Omental fat pad (tissue), 4 donors: ENCODE data around the gene OPCML. TPM values are rescaled to one million over a fixed set of nuclear protein-coding genes. Genes with fewer than 3 reads are reported as not detected.

ENCODE experiments used
- ATAC-seq: fragments of 150-250 bp; one replicate; pipeline ENCODE4 v1.9.1; 2016; ENCODE audit warnings: mild to moderate bottlenecking, moderate library complexity; ENCODE audit not compliant: low FRiP score
- DNase-seq: peaks from one replicate; pipeline ENCODE4 v3.0.0-alpha.2; 2019; ENCODE audit warnings: low spot score
- total RNA-seq, 4 donors: library from RNA; depleted of rRNA; stranded (reverse); fragments of >200 nt; gene quantifications; one replicate each; pipeline ENCODE4 v1.1.0, GENCODE V29; 2016
- TF ChIP-seq, protein P1 (sequence below), 3 donors: fragments of 450-650 bp; IDR thresholded peaks; one replicate each; pipeline ENCODE4 v1.5.1; 2016 to 2017; ENCODE audit warnings: antibody characterized with exemption in 3 of 3, mild to moderate bottlenecking in 3 of 3, moderate library complexity in 2 of 3

Gene OPCML
- total RNA-seq, 4 donors from 2014 or later: 0.32 TPM; not detected in 3

DNA sequence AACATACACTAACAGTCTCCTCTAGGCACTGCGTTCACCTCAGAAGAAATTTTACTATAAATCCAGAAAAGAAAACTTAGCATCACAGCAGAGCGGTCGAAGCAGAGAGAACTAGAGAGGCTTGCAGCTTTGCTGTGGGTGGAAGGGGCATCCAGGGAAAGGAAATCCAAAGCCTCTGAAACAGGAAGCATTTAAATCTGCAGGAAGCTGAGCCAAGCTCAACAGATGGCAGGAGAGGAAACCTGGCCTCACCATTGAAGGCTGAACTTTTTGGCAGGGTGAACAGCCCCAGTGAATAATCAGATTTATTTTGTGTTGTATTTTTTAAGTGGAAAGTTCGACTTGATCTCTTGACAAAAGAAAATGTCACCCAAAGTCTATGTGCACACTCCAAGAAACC lies 858.1 kb downstream of the OPCML start:
- ATAC-seq (no peak), DNase-seq (no peak)
- TF ChIP-seq, protein P1, sequence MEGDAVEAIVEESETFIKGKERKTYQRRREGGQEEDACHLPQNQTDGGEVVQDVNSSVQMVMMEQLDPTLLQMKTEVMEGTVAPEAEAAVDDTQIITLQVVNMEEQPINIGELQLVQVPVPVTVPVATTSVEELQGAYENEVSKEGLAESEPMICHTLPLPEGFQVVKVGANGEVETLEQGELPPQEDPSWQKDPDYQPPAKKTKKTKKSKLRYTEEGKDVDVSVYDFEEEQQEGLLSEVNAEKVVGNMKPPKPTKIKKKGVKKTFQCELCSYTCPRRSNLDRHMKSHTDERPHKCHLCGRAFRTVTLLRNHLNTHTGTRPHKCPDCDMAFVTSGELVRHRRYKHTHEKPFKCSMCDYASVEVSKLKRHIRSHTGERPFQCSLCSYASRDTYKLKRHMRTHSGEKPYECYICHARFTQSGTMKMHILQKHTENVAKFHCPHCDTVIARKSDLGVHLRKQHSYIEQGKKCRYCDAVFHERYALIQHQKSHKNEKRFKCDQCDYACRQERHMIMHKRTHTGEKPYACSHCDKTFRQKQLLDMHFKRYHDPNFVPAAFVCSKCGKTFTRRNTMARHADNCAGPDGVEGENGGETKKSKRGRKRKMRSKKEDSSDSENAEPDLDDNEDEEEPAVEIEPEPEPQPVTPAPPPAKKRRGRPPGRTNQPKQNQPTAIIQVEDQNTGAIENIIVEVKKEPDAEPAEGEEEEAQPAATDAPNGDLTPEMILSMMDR (IDR thresholded peaks at IDR 0.05): no peak

DNA sequence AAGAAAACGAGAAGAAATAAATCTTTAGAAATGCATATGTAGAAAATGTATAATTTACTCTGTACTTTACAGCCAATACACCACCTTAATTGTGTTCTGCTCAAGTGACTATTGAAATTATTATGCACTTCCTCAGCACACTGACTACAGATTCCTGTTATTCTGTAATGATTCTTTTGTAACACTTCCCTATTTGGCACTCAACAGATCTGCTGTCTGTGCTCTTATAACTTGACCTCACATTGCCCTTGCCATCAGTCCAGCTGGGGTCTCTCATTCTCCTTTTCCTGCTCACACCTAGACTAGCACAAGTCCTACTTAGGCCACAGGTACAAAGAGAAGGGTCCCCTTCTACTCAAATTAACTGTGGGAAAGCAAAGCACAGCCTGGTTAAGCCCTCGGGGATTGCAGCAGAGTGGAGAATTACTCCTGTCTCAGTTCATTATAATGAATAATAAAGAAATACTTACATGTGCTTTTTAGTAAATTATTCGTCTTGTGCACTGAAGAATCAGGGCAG lies 860.4 kb downstream of the OPCML start:
- TF ChIP-seq, protein P1 (IDR thresholded peaks at IDR 0.05): no peak
- ATAC-seq (no peak), DNase-seq (no peak)

DNA sequence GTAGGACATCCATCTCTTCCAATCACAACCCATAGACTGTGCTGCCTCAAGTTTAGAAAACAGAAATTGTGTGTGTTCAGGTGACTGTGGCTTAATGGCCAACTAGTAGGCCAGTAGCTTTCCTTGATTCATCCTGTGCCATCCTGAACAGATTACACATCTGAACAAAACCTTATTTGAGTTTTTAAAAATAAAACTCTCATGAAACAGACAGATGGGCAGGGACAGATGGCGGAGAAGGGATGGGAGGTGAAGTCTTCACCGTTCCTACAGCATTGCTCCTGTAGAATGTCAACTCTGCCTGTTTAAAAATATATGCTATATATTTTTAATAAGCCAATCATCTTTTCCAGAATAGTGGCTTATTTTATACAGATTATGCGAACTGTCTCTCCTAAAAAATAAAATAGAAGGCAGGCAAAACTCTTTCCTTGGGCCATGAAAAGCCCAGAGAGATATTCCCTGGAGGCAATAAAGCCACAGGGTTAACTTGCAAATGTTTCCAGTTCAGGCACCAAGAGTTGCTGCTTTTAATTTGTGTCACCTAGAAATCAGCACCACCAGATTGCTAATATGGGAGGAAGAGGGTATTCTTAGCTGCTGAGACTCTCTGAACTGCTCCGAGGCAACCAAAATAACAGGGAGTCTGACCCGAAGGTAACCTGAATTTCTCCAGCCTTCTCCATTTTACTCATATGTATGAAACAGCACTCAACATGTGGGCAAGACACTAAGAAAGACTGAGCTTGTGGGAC lies 861.2 kb downstream of the OPCML start:
- no peak for ATAC-seq
- DNase-seq: no peak
- TF ChIP-seq, protein P1 (IDR thresholded peaks at IDR 0.05): no peak

DNA sequence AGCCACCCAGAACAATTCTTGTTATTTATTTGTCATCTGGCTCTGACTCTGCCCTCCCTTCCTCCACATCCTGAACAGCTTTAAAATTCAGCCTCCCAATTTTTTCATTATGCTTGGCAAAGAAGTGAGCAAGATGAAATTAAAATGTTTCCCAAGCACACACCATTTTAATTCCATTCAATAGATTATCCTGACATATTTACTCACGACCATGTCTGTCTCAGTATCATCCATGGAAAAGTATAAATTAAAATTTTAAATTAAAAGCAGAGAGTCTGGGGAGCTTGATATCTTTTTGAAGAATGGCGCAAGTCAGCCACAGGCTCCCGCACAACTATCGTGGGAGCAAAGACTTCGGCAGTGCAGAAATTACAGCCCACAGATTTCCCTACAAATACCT lies 862.4 kb downstream of the OPCML start:
- no peak for DNase-seq
- ATAC-seq: no peak
- TF ChIP-seq, protein P1 (IDR thresholded peaks at IDR 0.05): no peak

DNA sequence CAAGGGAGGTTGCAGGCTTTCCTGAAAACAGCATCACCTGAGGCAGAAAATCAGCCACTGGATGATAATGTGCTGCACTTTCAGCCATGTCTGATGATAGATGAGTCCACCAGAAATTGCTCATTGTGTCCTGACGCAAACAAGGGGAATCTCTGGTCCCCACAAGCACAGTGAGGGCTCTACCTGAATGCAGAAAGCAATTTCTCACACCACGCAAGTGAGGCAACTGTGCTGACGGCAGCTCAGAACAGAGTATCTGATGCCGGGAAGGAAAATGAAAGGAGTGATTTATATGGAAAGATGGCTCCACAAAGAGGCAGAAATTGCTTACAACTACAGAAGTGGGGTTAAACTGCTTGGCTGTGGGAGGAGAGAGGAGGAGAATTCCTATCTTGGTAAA lies 867.1 kb downstream of the OPCML start:
- ATAC-seq (no peak), DNase-seq (no peak)
- TF ChIP-seq, protein P1 (IDR thresholded peaks at IDR 0.05): no peak

DNA sequence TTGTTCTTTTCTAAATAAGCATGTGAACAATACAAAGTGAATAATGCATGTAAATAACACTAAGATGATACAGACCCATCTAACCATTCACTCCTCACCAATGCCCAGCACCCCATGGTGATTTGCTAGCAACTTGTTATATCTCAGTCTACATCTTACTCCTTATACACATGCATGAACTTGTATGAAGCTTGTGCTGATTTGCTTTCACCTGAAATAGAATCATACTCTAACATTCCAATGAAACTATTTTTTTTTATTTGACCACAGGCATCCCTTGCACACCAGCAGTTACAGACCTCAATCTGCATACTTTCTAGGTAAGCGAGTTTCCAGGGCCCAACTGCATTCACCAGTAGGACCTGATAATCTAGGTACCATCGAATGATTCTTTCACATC lies 873.6 kb downstream of the OPCML start:
- ATAC-seq: no peak
- no peak for DNase-seq
- TF ChIP-seq, protein P1 (IDR thresholded peaks at IDR 0.05): no peak

DNA sequence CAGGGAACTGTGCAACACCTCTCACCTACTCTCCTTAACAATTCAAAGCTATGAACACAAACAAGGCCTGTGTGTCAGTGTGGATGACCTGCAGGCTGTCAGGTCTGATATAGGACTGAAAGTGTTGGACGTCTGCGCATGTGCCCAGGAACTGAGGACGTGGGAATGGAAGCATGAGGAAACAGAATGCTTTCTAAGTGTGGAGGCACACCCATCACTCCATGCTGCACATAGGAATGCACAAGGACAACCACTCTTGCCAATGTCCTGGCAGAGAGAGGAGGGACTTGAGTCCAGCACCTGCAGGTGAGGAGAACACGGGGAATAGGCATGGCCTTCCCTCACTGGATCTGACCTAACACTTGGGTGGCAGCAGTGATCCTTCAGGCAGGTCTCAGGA lies 874.3 kb downstream of the OPCML start:
- no peak for DNase-seq

More for the DNA sequence above, 874.3 kb downstream of the OPCML start:
- ATAC-seq: no peak
- TF ChIP-seq, protein P1 (IDR thresholded peaks at IDR 0.05): no peak
